Astrocyte (in vitro differentiated cells and primary cell): ENCODE measurements around the gene CT45A10. TPM values are rescaled to one million over a fixed set of nuclear protein-coding genes. Genes with fewer than 3 reads are reported as not detected.

ENCODE experiments used
- DNase-seq: peaks from one replicate; pipeline ENCODE4 v3.0.0-alpha.2; 2010; ENCODE audit warnings: low read depth
- FAIRE-seq: peaks from 2 replicates; lab custom pipeline; 2011; peaks lifted over from hg19 to GRCh38; lab: Jason Lieb, UNC
- H2AFZ ChIP-seq: 2 replicates; pipeline ENCODE4 v1.6.0; 2012; ENCODE audit warnings: low read depth, low read length, inconsistent platforms
- H3K27ac ChIP-seq: 2 replicates; pipeline ENCODE4 v1.5.1; 2011; ENCODE audit warnings: low read depth, low read length, inconsistent platforms
- H3K27me3 ChIP-seq: 2 replicates; pipeline ENCODE4 v1.6.0; 2011; ENCODE audit warnings: low read length, inconsistent platforms; ENCODE audit not compliant: insufficient read depth
- H3K36me3 ChIP-seq: 2 replicates; pipeline ENCODE4 v1.5.1; 2011; ENCODE audit warnings: low read length, inconsistent platforms; ENCODE audit not compliant: insufficient read depth
- H3K4me1 ChIP-seq: 2 replicates; pipeline ENCODE4 v1.5.1; 2011; ENCODE audit warnings: low read length, inconsistent platforms; ENCODE audit not compliant: insufficient read depth
- H3K4me2 ChIP-seq: 2 replicates; pipeline ENCODE4 v1.6.0; 2012; ENCODE audit warnings: low read length, inconsistent platforms
- H3K4me3 ChIP-seq: 2 replicates; pipeline ENCODE4 v1.5.1; 2011; ENCODE audit warnings: low read depth, mild to moderate bottlenecking, low read length, inconsistent platforms; ENCODE audit not compliant: insufficient read depth
- H3K79me2 ChIP-seq: 2 replicates; pipeline ENCODE4 v1.6.0; 2012; ENCODE audit warnings: mild to moderate bottlenecking, low read length, inconsistent platforms; ENCODE audit not compliant: insufficient read depth
- H3K9ac ChIP-seq: 2 replicates; pipeline ENCODE4 v1.6.0; 2012; ENCODE audit warnings: mild to moderate bottlenecking, low read length, inconsistent platforms
- H3K9me3 ChIP-seq: 2 replicates; pipeline ENCODE4 v1.5.1; 2012; ENCODE audit warnings: low read depth, mild to moderate bottlenecking, low read length, inconsistent platforms; ENCODE audit not compliant: insufficient read depth
- H4K20me1 ChIP-seq: 2 replicates; pipeline ENCODE4 v1.6.0; 2012; ENCODE audit warnings: low read length, inconsistent platforms; ENCODE audit not compliant: insufficient read depth
- H3K27ac Mint-ChIP-seq: one replicate; pipeline ENCODE4 v1.8.0; 2021; ENCODE audit warnings: mild to moderate bottlenecking, mixed read lengths; ENCODE audit not compliant: unreplicated experiment
- H3K27me3 Mint-ChIP-seq: one replicate; pipeline ENCODE4 v1.8.0; 2021; ENCODE audit warnings: low read depth, mixed read lengths; ENCODE audit not compliant: unreplicated experiment
- H3K36me3 Mint-ChIP-seq: one replicate; pipeline ENCODE4 v1.8.0; 2021; ENCODE audit warnings: low read depth, mixed read lengths; ENCODE audit not compliant: unreplicated experiment
- H3K4me1 Mint-ChIP-seq: one replicate; pipeline ENCODE4 v1.8.0; 2021; ENCODE audit warnings: low read depth, mixed read lengths; ENCODE audit not compliant: unreplicated experiment
- H3K4me3 Mint-ChIP-seq: one replicate; pipeline ENCODE4 v1.8.0; 2021; ENCODE audit warnings: mild to moderate bottlenecking, moderate library complexity, mixed read lengths; ENCODE audit not compliant: unreplicated experiment
- H3K9me3 Mint-ChIP-seq: one replicate; pipeline ENCODE4 v1.8.0; 2021; ENCODE audit warnings: mild to moderate bottlenecking, mixed read lengths; ENCODE audit not compliant: unreplicated experiment
- EZH2 ChIP-seq: IDR thresholded peaks from 2 replicates; pipeline ENCODE4 v1.6.1; 2012; ENCODE audit warnings: mild to moderate bottlenecking, low read length, inconsistent platforms; ENCODE audit not compliant: insufficient read depth
- total RNA-seq: library from RNA; stranded (reverse); gene quantifications from 2 replicates; pipeline ENCODE4 v1.2.1, GENCODE V29; 2021
- TF ChIP-seq, protein P1 (sequence below): IDR thresholded peaks from 2 replicates; pipeline ENCODE4 v1.5.1; 2011; ENCODE audit warnings: low read depth, mild to moderate bottlenecking, inconsistent platforms, low read length, moderate library complexity; ENCODE audit not compliant: insufficient read depth

The CT45A10 gene
- total RNA-seq, 1 donor from 2014 or later = not detected

GRCh38 chrX:135914404-135914803 is 21.2 kb upstream of the CT45A10 start:
- peaks cover 7% of the 10 kb centered on the region for H3K27me3 Mint-ChIP-seq
- peak; percentile 54 for FAIRE-seq

DNA sequence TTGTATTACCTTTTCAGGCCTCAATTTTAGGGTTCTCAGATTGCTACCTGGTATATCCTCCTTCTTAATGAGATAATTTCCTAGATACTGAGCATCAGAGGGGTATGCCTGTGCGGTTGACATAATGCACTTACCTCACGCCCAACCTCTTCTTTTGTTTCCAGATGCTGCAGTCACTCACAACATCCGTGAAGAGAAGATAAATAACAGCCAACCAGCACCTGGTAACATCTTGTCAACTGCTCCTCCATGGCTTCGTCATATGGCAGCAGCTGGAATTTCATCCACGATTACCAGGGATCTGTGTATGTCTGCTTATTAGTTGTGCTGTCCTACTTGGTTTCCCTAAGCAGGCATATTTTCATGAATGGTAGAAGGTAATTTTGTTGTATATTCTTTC is 17.0 kb upstream of the CT45A10 start:
- peaks cover 17% of the 10 kb centered on the region for H3K27me3 Mint-ChIP-seq
- Histone ChIP-seq H3K36me3 (no peaks in the 10 kb centered on the region), H3K27me3 (no peaks in the 10 kb centered on the region), H3K9me3 (no peaks in the 10 kb centered on the region), H3K4me2 (no peak overlapping the region), H3K9ac (no peak overlapping the region), H3K27ac (no peak overlapping the region), H4K20me1 (no peaks in the 10 kb centered on the region), H3K4me3 (no peak overlapping the region), H3K4me1 (no peaks in the 10 kb centered on the region), H3K79me2 (no peaks in the 10 kb centered on the region), H2AFZ (no peak overlapping the region)
- peaks cover 2% of the 10 kb centered on the region for H3K9me3 Mint-ChIP-seq
- no peak overlapping the region for H3K4me3 Mint-ChIP-seq
- no peak overlapping the region for H3K27ac Mint-ChIP-seq
- DNase-seq (no peak), FAIRE-seq (no peak)
- TF ChIP-seq EZH2 = no peak
- TF ChIP-seq, protein P1, sequence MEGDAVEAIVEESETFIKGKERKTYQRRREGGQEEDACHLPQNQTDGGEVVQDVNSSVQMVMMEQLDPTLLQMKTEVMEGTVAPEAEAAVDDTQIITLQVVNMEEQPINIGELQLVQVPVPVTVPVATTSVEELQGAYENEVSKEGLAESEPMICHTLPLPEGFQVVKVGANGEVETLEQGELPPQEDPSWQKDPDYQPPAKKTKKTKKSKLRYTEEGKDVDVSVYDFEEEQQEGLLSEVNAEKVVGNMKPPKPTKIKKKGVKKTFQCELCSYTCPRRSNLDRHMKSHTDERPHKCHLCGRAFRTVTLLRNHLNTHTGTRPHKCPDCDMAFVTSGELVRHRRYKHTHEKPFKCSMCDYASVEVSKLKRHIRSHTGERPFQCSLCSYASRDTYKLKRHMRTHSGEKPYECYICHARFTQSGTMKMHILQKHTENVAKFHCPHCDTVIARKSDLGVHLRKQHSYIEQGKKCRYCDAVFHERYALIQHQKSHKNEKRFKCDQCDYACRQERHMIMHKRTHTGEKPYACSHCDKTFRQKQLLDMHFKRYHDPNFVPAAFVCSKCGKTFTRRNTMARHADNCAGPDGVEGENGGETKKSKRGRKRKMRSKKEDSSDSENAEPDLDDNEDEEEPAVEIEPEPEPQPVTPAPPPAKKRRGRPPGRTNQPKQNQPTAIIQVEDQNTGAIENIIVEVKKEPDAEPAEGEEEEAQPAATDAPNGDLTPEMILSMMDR = no peak
- H3K36me3 Mint-ChIP-seq = no peaks in the 10 kb centered on the region
- H3K4me1 Mint-ChIP-seq = no peaks in the 10 kb centered on the region

More at GRCh38 chrX:135914404-135914803, 21.2 kb upstream of the CT45A10 start:
- peaks cover 2% of the 10 kb centered on the region for H3K9me3 Mint-ChIP-seq
- no peaks in the 10 kb centered on the region for H3K79me2 ChIP-seq
- H2AFZ ChIP-seq = no peak overlapping the region
- H3K4me3 Mint-ChIP-seq = no peak overlapping the region
- H4K20me1 ChIP-seq = no peaks in the 10 kb centered on the region
- no peaks in the 10 kb centered on the region for H3K36me3 ChIP-seq
- no peak for DNase-seq
- H3K4me3 ChIP-seq = no peak overlapping the region
- no peaks in the 10 kb centered on the region for H3K36me3 Mint-ChIP-seq
- H3K9me3 ChIP-seq = no peaks in the 10 kb centered on the region
- no peak overlapping the region for H3K27ac ChIP-seq
- no peaks in the 10 kb centered on the region for H3K4me1 Mint-ChIP-seq
- TF ChIP-seq EZH2 = no peak
- TF ChIP-seq, protein P1 = no peak
- no peaks in the 10 kb centered on the region for H3K27me3 ChIP-seq
- H3K9ac ChIP-seq = no peak overlapping the region
- H3K4me2 ChIP-seq = no peak overlapping the region
- H3K4me1 ChIP-seq = no peaks in the 10 kb centered on the region
- no peak overlapping the region for H3K27ac Mint-ChIP-seq

- Histone ChIP-seq H3K4me3 (no peak overlapping the region), H3K27me3 (no peaks in the 10 kb centered on the region), H3K27ac (no peak overlapping the region), H4K20me1 (no peaks in the 10 kb centered on the region), H3K4me1 (no peaks in the 10 kb centered on the region), H3K4me2 (no peak overlapping the region), H3K9ac (no peak overlapping the region), H2AFZ (no peak overlapping the region), H3K36me3 (no peaks in the 10 kb centered on the region), H3K9me3 (no peaks in the 10 kb centered on the region), H3K79me2 (no peaks in the 10 kb centered on the region)
- no peak for DNase-seq
- no peaks in the 10 kb centered on the region for H3K27me3 Mint-ChIP-seq
- H3K27ac Mint-ChIP-seq = no peak overlapping the region
- no peak for TF ChIP-seq EZH2
- TF ChIP-seq, protein P1 = no peak
- no peaks in the 10 kb centered on the region for H3K4me1 Mint-ChIP-seq
- H3K9me3 Mint-ChIP-seq = no peaks in the 10 kb centered on the region
- no peaks in the 10 kb centered on the region for H3K36me3 Mint-ChIP-seq
- no peak overlapping the region for H3K4me3 Mint-ChIP-seq
- no peak for FAIRE-seq
Observed at GRCh38 chrX:135892781-135893180, 463 bp downstream of the CT45A10 start.
